Skin of body (tissue), 2 donors: ENCODE data around the gene LRFN2. TPM values are rescaled to one million over a fixed set of nuclear protein-coding genes. Genes with fewer than 3 reads are reported as not detected.

Source experiments
- DNase-seq: peaks from one replicate; lab custom pipeline; 2025; lab: John Stamatoyannopoulos, UW
- total RNA-seq: library from RNA; depleted of rRNA; stranded (reverse); fragments of >200 nt; gene quantifications from one replicate; pipeline ENCODE4 v1.2.3, GENCODE V29; 2014

The LRFN2 gene
- total RNA-seq, 1 donor from 2014 or later = 0.49 TPM

DNA sequence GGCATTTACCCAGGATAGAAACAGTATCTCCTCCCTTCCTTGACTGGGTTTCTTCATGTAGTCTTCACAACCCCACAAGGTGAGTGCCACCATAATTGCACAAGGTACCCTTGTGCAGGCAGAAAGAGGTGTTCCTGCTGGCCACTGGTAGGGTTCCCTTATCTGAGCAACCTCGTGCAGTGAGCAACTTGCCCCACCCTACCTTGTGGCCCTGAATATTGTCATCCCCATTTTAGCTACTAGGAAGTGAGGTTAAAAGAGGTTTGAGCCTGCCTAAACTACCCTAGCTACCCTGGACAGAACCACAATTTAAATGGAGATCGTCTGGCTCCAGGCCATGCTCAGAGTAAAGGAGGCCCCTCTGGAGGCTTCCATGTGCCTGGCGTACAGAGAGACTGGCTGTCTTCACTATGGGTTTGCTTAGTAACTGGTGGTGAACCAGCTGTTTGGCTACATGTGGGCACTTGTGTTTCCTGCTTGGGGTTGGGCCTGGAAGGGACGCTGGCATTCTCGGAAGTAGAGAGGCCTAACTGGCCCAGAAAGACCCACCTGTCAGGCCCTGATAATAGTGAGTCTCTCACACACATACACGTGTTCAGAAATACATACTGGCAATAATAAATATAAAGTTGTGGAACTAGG, 148.8 kb downstream of the LRFN2 start:
- DNase-seq = no peak

DNA sequence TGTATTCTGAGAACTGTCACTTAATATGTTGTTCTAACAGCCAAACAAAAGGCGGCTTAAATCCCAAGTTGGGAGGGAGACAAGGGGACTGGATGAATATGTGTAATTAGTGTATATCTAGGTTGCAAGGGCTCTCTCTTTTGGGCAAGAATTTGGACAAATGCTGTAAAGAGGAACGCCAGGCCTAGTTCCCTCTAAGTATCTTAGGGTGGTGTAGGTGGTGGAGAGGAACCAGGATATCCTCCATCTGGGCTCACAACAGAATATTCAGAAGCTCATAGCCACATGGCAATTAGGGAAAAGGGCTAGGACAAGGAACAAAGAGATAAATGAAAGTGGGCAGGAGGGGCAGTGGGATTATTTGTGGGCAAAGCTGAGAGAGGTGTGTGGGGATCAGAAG, 149.5 kb downstream of the LRFN2 start:
- DNase-seq = no peak

DNA sequence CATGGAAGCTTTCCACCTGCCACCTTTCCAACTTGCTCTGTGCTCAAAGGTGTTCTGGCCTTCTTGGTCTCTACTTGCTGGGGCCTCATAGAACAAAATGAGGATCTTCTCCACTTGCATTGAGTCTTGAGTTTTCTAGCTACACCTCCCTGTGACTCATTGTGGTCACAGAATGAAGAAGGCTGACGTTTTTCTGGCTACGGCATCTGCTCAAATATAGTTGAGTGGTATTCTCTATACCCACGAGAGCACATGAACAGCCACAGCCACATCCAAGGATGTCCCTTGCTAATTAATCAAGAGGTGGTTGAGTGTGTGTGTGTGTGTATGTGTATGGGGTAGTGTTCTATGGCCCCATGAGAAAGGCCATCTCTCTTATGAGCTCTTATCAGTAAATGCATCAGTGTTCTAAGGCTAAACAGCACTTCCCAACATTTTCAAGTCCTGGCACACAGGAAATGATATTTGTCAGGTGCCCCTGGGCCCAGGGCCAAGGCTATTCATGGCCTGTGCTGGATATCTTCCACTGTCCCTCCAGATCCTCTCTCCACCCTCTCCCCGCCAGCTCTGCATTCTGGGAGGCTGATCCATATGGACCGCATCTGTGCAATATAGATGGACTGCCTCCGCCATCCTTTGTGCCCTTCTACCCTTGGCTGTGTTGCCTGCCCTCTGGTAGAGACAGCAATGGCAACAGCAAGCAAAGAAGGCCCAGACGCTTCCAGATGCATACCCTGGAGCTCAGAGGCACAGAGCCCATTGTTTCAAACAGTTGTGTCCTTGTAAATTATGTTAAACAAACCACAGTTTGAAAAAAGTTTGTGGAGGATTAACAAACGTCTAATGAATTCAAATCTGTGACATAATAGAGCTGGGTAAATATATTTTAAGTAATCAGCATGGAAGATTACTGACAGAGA, 150.2 kb downstream of the LRFN2 start:
- DNase-seq = no peak

DNA sequence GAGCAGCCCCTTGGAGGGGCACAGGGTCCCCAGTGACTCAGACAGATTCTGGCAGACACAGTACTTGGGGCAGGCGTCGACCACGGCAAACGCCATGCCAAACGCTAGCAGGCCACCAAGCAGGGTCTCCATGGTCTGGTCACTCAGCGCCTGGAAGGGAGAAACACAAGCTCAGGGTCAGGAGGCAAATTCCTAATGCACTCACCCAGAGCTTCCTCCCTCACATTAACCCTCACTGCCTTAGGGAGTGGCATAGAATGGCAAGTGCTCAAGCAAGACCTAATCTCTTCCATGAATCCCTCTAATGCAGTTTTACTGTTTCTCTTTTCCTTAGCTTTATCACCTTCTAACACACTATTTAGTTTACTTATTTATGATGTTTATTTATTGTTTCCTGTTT, 154.2 kb downstream of the LRFN2 start:
- DNase-seq = no peak

DNA sequence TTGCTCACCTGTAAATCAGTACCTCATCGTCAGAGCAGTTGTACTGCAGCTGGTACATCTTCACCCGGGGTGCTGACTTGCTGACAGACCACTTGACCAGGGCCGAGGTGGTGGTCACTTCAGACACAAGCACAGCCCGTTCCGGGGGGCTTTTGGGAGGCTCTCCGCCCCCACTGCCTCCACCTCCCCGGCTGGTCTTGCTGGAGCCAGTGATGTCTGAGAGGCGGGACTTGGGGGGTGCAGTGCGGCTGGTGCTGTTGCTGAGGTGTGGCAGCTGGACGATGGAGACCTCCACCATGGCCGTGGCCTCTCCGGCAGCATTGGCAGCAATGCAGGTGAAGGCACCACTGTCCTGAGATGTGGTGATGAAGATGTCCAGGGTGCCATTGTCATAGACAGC, 155.5 kb downstream of the LRFN2 start:
- DNase-seq = no peak

DNA sequence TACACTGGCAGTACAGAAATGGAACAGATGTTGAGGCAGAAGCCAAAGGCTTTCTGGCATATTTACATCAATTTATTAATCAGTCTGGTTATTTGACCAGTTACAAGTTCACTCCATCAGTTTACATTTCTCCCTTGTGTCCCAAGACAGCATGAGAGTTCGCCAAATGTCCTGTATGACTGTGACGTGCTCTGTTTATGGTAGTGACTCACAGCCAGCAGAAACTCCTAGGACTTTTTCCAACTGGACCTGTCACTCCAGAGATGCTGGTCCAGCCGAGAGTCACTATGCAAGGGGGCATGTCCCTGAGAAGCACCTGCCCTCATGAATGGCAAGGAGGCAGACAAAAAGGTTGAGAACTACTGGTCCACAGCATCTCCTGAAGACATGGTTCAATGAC, 160.0 kb downstream of the LRFN2 start:
- no peak for DNase-seq

DNA sequence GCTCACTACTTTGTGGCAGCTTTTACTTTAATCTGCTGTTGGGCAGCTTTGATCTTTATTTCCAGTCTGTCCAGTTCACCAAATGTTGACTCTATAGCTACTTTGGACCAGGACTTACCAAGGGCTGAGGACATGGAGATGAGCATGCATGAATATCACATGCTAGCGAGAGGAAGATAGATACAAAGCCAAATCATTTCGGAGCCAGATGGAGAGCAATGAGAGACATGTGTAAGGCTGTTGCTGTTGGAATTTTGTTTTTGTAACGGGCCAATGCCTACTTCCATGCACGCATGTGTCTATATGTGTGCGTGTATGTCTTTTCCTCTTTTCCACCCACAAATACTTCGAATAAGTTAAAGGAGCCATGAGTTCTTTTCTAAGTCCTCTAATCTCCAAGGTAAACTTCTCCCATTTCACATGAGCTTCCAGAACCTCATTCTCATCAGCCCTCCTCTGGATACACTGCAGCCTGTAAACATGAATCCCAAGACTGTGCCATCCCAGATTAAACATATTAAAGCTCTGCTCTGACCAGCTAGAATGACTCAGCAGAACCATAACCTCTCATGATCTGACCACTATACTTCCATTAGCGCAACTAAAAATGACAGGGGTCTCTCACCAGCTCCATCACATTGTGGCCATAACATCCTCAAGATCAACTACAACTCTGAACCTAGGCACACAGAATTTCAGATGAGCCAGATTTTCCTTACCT, 160.7 kb downstream of the LRFN2 start:
- peak; percentile 89 for DNase-seq

DNA sequence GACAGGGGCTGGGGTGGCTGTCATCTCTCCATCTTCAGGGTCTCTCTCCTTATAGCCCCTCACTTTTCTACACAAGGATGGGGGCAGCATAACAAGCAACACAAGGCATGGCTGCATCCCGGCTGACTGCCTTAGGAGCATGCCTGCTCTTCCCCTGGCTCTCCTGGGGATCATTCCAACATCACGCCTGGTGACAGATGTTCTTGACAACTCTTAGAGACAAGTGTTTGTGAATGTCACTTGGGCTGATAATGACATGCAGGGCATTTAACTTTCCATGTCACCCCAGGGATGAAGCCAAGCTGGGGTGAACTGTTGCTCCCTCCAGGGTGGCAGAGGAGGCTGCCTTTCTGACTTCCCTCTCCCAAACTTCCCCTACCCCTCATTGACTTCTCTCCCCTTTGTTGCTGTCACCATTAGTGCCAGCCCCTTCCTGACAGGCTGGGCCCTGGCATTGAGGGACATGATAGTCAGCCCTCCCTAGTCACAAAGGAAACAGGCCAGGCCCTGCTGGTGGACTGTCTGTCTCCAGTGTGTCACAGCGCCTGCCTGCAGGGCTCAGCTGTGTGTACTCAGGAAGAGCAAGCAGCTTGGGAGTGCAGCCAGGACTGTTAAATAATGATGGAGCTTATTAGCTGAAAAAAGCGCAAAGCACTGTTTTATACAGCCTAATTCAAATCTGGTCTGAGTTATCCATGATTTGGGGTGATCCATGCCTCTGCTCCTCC, 161.8 kb downstream of the LRFN2 start:
- peak; percentile 83 for DNase-seq

DNA sequence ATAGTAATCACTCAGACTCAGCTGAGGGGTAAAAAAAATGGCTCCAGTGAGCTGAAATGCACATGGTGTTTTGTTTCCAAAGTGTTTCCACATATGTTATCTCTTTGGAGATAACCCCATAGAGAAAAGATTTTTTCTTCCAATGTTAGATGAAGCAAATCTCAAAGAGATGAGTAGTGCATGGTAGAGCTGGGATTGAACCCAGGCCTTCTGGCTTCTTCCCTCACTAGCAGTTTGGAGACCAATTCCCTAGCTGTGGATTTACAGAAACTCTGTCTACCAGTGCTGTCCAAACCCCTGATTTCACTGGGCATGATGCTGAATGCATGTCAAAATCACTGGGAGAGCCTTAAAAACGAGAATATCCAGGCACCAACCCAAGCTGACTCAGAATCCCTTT, 165.1 kb downstream of the LRFN2 start:
- DNase-seq = no peak

DNA sequence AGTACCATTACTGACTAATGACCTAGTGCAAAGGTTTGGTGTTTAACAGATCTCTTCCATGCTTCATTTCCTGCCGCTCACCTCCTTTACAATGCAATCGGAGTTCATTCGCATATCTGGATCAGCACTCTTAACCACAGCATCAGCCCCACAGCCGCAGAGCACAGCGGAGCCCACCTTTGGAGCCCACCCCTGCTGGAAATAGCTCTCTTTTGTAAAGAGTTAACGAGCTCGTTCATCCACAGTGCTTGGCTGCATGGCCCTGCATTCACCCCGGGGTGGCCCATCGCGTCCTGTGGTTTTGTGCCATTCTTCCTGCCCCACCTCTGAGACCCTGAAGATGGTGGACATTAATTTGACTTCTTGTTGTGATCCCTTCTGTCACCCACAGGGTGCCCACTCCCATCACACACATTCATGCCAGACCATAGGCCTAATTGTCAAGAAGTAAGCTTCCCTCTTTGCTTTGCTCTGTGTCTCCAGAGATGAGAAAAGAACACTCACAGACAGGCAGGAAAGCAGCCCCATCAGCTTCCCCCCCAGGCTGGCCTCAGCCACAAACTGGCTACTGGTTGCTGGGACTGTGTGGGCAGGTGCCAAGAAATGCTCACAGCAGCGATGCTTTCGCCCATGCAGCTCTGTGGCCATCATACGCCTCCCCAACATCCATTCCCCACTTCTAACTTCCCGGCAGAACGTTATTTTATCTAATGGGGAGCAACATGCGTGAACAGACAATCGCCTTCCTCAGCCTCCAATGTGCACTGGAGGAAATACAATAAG, 167.0 kb downstream of the LRFN2 start:
- no peak for DNase-seq

DNA sequence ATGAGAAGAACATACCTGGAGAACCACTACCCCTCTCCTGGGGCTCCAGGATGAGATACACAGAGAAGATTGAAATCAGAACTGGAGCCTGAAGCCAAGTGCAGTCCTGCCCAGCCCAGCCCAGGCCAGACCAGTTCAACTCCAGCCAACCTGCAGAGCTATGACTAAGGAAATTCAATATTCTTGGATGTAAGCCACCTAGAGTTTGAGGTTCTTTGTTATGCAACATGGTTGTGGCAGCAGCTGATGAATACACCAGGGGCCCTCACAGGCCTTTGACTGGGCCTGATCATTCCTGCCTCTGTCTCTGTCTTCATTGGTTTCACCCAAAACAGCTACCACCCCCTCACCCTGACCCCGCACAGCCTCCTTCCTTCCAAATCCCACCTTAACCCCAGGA, 167.8 kb downstream of the LRFN2 start:
- DNase-seq = no peak

DNA sequence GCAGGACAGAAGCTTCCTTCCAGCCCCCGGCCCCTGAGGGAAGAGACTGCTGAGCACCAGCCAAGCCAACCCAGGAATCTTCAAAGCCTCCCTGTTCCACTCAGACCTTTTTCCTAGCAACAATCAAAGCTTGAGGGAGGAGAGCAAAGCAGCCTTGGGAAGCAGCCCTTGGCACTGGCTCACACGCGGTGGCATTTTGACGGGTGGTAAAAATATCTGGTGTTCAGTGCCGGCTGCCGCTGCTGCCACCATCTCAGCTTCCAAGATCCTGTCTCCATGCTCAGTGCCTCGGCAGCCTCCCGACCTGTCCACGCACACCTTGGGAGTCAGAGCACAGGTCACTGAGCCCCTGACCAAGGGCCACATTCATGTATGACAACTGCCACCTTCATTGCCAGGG, 170.1 kb downstream of the LRFN2 start:
- no peak for DNase-seq

DNA sequence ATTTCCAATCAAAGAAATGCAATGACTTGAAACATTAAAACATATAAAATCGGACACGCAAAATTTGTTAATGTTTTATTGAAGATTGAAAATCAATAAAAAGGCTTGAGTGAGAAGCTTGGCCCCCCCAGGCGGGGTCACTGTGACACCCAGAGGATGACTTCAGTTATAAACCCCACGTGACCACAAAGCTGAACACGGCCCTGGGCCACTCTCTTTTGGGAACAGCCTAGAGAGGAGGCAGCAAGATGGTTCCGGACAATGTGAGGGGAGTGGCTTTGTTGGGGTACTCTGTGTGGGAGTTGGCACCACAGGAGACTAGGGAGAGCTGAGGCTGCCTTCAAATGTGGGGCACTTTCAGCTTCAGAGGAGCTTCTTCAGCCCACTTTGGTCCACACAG, 172.5 kb downstream of the LRFN2 start:
- DNase-seq = no peak

DNA sequence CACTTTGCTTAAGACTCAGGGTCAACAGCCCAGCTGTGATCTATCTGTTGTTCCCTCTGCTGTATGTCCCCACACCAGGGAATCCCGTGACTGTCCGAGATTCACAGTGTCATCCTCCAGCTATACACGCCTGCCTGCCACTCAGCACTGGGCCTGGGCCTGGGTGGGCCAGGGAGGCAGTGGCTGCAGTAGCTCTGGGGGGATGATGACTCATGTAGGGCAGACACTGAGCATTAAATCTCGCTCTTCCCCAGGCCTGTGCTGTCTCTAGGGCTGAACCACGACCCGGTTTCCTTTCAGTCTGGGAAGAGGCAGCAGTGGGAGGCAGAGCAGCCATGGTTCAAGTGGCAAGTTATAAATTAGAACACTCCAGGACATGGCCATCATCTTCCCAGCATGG, 173.9 kb downstream of the LRFN2 start:
- DNase-seq = no peak

DNA sequence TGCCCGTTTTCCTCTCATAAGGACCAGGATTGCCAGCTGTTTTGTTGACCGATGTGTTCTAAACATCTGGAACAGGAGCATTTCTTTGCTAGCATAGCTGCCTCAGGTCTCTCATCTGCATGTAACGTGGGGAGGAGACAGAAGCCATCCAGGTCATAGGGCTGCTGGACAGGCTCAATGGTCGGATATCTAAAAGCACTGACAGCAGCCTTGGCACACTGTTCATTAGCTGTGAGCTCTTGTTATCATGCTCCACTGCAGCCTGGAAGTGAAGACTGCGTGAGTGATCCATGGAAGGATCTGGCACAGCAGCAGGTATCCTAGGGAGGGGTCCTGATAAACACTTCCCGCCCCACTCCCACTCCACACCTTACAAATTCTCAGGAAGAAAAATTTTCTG, 175.3 kb downstream of the LRFN2 start:
- DNase-seq = no peak

DNA sequence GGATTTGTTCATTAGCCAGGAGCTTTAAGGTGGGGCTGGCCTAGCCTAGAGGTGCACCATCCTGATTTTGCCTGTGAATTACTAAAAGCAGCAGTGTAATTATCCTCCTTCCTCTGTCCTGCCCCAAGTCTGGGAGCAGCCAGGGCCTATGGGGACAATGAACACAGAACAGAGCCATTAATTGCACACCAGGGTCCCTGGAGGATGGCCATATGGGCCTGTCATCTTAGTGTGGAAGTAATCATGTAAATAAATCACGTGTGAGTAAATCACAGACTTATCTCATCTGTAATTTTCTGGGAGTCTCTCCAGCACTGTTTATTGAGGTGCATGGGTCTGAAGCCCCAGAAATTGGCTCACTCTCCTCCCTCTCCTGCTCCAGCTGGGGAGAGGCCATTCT, 176.3 kb downstream of the LRFN2 start:
- DNase-seq = no peak

DNA sequence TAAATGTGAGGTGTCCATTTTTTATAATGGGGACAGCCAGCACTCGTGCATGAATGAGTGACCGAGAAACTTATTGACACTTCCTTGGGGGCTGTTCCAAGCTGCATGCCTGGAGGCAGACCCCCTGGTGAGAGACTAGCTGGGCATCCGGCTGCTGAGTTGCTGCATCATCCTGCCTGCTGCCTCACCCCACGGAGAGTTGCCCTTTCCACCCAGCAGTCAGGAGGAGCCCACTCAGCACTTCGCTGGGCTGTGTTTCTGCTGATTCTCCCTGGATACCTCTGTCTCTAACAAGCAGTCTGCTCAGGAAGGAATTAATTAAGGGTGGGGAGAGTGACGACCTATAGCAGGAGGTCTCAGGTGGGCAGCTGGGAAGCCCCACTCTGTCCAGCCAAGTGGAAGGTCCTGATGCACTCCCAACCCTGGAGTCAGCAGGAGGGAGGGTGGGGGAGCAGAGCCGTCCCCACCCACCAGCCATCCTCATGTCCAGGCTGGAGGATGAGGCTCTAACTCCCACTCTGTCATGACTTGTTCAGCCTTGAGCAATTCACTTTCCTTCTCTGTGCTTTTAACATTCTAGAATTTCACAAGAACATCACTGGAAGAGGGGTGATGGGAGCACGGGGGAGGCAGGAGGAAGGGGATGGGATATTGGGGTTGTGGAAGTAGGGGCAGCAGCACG, 177.3 kb downstream of the LRFN2 start:
- DNase-seq = no peak

DNA sequence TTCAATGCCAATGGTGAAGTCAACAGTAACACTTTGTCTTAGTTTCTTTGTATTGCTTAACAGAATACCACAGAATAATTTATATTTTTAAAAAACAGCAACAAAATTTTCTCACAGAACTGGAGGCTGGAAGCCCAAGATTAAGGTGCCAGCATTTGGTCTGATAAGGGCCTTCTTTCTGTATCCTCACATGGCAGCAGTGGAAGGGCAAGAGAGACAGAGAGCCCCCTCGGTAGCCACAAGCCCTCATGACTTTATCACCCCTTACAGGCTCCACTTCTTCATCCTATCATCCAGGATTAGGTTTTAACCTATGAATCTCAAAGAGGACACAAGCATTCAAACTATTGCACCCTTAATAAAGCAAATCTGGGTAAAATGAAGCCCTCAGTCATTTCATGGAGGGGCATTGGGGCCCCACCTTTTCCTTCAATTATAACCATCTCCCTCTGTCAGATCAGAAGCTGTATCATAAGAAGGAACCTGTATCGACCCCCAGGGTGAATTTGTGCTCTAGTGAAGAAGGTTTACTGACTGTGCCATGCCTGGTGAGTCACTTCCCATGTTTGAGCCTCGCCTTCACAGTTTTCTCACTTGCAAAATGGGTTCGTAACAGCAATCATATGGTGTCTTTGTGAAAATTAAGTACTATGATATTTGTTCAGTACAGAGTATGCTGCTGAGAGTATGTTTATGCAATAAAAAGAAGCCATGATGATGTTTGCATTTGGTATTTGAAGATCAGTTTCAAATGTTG, 178.2 kb downstream of the LRFN2 start:
- no peak for DNase-seq

DNA sequence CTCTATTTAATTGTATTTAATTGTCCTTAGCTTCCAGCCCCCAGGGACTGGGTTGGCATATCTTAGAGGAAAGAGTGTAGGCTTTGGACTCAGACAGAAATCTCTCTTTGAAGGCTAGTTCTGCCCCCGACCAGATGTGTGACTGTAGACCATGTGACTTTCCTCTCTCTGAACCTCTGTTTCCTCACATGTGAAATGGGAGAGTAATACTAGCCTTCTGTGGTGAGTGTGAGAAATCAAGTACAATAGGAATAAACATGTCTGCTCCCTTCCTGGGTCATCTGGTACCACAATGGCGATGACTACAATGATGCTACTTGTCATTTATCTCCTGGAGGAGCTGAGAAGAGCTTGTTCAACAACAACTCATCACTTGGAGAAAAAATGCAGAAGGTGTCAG, 179.9 kb downstream of the LRFN2 start:
- DNase-seq = no peak

DNA sequence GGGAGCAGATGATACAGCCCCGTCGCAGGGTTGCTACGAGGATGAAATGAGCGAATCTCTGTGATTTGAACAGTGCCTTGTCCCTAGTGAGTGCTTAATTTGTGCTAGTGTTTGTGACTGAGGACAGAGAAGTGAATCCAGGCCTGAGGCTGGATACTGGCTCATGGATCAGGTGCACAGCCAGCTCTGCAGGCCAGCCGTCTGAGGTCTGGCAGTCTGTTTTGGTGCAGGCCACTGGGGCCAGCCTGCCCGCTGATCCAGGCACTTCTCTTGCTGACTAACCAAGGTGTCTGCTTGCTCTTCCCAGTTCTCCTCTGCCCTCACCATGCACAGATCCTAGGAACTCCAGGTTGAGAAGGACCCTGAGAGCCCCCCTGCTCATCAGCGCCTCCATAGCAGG, 181.0 kb downstream of the LRFN2 start:
- no peak for DNase-seq
